Fibroblast of mammary gland (primary cell): ENCODE data around the gene SVOP.

Experiments
- DNase-seq: peaks from one replicate; pipeline ENCODE4 v3.0.0-alpha.2; 2010; ENCODE audit warnings: low read depth
- H3K4me3 ChIP-seq: 2 replicates; pipeline ENCODE4 v1.5.1; 2011; ENCODE audit warnings: low read depth, mild to moderate bottlenecking, low read length, moderate library complexity; ENCODE audit not compliant: control insufficient read depth
- TF ChIP-seq, protein P1 (sequence below): conservative IDR thresholded peaks from 2 replicates; pipeline ENCODE4 v1.5.1; 2011; ENCODE audit warnings: low read depth, low read length, inconsistent platforms; ENCODE audit not compliant: control insufficient read depth, insufficient read depth

Gene SVOP

DNA sequence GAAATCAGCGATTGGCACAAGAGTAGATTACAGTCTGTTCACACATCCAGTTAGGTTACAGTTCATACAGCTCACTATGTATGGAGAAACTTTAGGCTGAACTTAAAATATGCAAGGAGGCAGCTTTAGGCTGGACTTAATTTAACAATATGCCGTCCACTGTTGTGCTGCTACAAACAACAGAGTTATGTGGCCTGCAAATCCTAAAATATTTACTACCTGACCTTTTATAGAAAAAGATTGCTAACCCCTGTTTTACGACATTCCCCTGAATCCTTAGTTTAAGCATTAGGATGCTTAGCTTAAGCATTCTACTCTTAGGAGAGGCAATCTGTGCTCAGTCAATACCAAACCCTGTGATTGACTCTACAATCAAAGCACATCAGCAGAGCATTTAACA lies 90.1 kb downstream of the SVOP start:
- TF ChIP-seq, protein P1, sequence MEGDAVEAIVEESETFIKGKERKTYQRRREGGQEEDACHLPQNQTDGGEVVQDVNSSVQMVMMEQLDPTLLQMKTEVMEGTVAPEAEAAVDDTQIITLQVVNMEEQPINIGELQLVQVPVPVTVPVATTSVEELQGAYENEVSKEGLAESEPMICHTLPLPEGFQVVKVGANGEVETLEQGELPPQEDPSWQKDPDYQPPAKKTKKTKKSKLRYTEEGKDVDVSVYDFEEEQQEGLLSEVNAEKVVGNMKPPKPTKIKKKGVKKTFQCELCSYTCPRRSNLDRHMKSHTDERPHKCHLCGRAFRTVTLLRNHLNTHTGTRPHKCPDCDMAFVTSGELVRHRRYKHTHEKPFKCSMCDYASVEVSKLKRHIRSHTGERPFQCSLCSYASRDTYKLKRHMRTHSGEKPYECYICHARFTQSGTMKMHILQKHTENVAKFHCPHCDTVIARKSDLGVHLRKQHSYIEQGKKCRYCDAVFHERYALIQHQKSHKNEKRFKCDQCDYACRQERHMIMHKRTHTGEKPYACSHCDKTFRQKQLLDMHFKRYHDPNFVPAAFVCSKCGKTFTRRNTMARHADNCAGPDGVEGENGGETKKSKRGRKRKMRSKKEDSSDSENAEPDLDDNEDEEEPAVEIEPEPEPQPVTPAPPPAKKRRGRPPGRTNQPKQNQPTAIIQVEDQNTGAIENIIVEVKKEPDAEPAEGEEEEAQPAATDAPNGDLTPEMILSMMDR, result no peak
- H3K4me3 ChIP-seq, result no peak overlapping the region
- no peak for DNase-seq

DNA sequence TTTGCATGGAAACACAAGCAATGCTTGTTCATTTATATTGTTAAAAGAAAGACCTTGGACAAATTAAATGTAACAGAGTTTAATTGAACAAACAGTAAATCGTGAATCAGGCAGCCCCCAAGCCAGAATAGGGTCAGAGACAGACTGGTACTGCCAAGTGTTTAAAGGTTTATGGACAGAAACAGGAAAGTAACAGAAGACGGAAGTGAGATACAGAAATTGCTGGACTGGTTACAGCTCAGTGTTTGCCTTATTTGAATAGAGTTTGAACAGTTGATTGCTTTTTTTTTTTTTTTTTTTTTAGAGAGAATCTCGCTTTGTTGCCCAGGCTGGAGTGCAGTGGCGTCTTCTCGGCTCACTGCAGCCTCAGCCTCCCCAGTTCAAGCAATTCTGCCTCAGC lies 90.7 kb downstream of the SVOP start:
- no peak for DNase-seq
- TF ChIP-seq, protein P1, result no peak
- H3K4me3 ChIP-seq, result no peak overlapping the region

DNA sequence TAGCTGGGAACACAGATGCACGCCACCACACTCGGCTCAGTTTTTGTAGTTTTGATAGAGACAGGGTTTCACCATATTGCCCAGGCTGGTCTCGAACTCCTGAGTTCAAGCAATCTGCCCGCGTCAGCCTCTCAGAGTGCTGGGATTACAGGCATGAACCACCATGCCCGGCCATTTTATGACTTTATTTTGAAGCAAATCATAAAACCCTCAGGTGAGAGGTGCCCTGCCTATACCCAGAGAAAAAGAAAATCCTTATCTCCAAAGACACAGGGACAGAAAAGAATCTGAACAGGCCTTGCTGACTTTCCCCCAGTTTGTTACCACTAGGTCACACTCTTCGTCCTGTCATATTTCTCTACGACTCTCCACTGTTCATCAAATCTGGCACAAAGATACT lies 92.2 kb downstream of the SVOP start:
- H3K4me3 ChIP-seq, result no peak overlapping the region
- DNase-seq, result no peak
- TF ChIP-seq, protein P1, result no peak

DNA sequence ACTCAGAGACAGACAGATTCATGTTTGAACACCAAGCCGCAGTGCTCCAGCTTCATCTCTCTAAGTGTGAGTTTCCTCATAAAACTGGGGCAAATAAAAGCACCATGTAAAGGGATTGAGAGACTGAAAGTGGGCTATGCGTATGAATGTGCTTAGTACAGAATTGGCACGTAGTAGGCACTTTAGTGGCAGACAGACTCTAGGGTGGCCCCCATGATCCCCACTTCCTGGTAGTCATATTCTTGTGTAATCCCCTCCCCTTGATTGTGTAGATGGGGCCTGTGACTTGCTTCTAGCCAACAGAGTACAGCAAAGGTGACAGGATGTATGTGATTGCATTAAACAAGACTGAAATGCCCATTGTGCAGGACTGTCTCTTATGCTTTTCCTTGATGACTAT lies 98.0 kb downstream of the SVOP start:
- TF ChIP-seq, protein P1, result no peak
- H3K4me3 ChIP-seq, result no peak overlapping the region
- DNase-seq, result no peak

DNA sequence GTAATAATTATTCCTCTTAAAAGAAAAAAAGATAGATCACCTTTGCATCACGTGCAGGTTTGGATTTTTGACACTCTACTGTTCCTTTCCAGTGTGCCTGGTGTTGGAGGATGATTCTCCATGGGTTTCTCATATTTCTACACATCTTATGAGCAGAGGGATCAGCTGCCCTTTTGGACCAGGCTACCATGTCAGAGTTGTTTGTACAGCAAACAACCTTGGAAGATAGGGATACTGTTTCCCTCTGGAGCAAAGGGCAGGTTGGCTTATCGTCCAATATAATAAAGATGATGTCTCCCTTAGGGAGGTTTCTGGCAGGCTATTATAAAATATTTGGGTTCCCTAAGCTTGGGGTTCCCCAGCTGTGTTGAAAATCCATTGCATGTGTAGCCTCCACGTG lies 98.9 kb downstream of the SVOP start:
- TF ChIP-seq, protein P1, result no peak
- no peak for DNase-seq
- H3K4me3 ChIP-seq, result no peak overlapping the region

DNA sequence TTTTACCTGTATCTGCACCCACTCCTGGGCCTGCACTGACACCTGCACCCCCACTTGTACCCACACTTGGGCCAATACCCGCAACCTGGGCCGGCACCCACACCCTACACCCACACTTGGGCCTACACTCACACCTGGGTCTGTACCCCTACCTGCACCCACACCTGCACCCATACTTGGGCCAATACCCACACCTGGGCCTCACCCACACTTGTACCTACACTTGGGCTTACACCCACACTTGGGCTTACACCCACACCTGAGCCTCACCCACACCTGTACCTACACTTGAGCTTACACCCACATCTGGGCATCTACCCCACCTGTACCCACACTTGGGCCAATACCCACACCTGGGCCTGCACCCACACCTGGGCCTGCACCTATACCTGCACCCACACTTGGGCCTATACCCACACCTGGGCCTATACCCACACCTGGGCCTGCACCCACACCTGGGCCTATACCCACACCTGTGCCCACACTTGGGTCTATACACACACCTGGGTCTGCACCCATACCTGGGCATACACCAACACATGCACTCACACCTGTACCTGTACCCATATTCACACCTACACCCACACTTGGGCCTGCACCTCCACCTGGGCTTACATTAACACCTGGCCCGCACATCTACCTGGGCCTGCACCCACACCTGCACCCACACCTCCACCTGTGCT lies 101.8 kb downstream of the SVOP start:
- TF ChIP-seq, protein P1, result no peak
- no peak for DNase-seq
- no peak overlapping the region for H3K4me3 ChIP-seq

DNA sequence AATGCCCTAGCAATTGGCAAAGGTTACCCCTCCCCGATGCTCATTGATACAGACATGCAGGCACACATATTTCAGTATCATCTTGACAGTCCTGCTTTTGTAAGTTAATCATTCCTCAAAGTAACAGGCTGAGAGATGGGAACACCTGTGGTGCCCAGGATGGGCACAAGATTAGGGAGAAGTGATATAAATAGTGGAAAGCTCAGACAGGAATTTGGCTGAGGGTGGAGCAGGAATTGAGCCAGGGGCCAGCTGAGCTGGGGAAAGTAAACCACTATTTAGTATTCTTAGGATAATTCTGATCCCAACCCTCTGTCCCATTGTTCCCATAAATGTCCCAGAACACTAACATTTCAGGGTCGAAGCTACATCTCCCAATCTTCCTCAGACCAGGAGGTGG lies 102.7 kb downstream of the SVOP start:
- H3K4me3 ChIP-seq, result no peak overlapping the region
- TF ChIP-seq, protein P1, result no peak
- DNase-seq, result no peak
